HEK293 (cell line): ENCODE data around the gene BLM.

ENCODE experiments used
- CTCF ChIA-PET: fragments of 350-600 bp; formaldehyde crosslinking; extraction: SDS; loops from one replicate; lab custom pipeline; 2021; ENCODE audit warnings: antibody characterized with exemption; lab: Yijun Ruan, JAX
- POLR2A ChIA-PET: fragments of 300-600 bp; formaldehyde crosslinking; extraction: SDS; loops from one replicate; lab custom pipeline; 2020; ENCODE audit warnings: antibody characterized with exemption, inconsistent platforms; lab: Yijun Ruan, JAX
- H3K27ac ChIP-seq: fragments of 200-500 bp; sonication (Bioruptor generic); 2 replicates; pipeline ENCODE4 v1.5.1; 2014; ENCODE audit warnings: low read depth, low read length, control low read depth, inconsistent platforms; ENCODE audit errors: extremely low read depth
- H3K36me3 ChIP-seq, 2 experiments: fragments of 200-500 bp in 1 of 2; sonication (Bioruptor generic) in 1 of 2; 1 replicate in 1 of 2; 2 replicates in 1 of 2; pipeline ENCODE4 v1.5.1; 2014 to 2017; ENCODE audit warnings: inconsistent platforms in 2 of 2, low read length in 2 of 2; ENCODE audit not compliant: control insufficient read depth in 2 of 2, insufficient read depth in 1 of 2
- H3K4me1 ChIP-seq: fragments of 200-500 bp; sonication (Bioruptor generic); 2 replicates; pipeline ENCODE4 v1.5.1; 2014; ENCODE audit warnings: mild to moderate bottlenecking, low read length, inconsistent platforms; ENCODE audit not compliant: control insufficient read depth, insufficient read depth
- H3K4me3 ChIP-seq: 2 replicates; pipeline ENCODE4 v1.5.1; 2011; ENCODE audit warnings: low read depth, mild to moderate bottlenecking, control low read depth, low read length, moderate library complexity
- H3K9me3 ChIP-seq: fragments of 200-500 bp; sonication (Bioruptor generic); 2 replicates; pipeline ENCODE4 v1.5.1; 2014; ENCODE audit warnings: low read depth, low read length, inconsistent platforms; ENCODE audit not compliant: control insufficient read depth, insufficient read depth
- AEBP2 ChIP-seq: fragments of 450-650 bp; formaldehyde crosslinking; IDR thresholded peaks from 2 replicates; pipeline ENCODE4 v1.5.1; 2016; ENCODE audit warnings: missing biosample characterization, missing genetic modification characterization, borderline replicate concordance
- KLF10 ChIP-seq: fragments of 450-650 bp; IDR thresholded peaks from 2 replicates; pipeline ENCODE4 v1.5.1; 2018; ENCODE audit warnings: missing biosample characterization, mild to moderate bottlenecking, missing genetic modification characterization
- PRDM6 ChIP-seq: fragments of 450-650 bp; formaldehyde crosslinking; IDR thresholded peaks from 2 replicates; pipeline ENCODE4 v1.5.1; 2017; ENCODE audit warnings: missing biosample characterization, missing genetic modification characterization
- RBAK ChIP-seq: fragments of 450-650 bp; formaldehyde crosslinking; IDR thresholded peaks from 2 replicates; pipeline ENCODE4 v1.5.1; 2016; ENCODE audit warnings: missing biosample characterization, missing genetic modification characterization
- TRIM28 ChIP-seq: IDR thresholded peaks from 2 replicates; pipeline ENCODE4 v1.6.1; 2011; ENCODE audit warnings: low read length, control low read depth, borderline replicate concordance
- WT1 ChIP-seq: fragments of 450-650 bp; formaldehyde crosslinking; IDR thresholded peaks from 2 replicates; pipeline ENCODE4 v1.5.1; 2016; ENCODE audit warnings: missing biosample characterization, missing genetic modification characterization
- ZNF248 ChIP-seq: fragments of 450-650 bp; formaldehyde crosslinking; IDR thresholded peaks from 2 replicates; pipeline ENCODE4 v1.5.1; 2017; ENCODE audit warnings: missing biosample characterization, missing genetic modification characterization
- ZNF280D ChIP-seq: fragments of 450-650 bp; formaldehyde crosslinking; IDR thresholded peaks from 2 replicates; pipeline ENCODE4 v1.5.1; 2016; ENCODE audit warnings: missing biosample characterization, missing genetic modification characterization
- ZNF362 ChIP-seq: fragments of 450-650 bp; formaldehyde crosslinking; IDR thresholded peaks from 2 replicates; pipeline ENCODE4 v1.5.1; 2016; ENCODE audit warnings: missing biosample characterization, missing genetic modification characterization
- ZNF394 ChIP-seq: fragments of 450-650 bp; formaldehyde crosslinking; IDR thresholded peaks from 2 replicates; pipeline ENCODE4 v1.5.1; 2016; ENCODE audit warnings: missing biosample characterization, missing genetic modification characterization, mild to moderate bottlenecking, moderate library complexity, borderline replicate concordance
- ZNF621 ChIP-seq: fragments of 450-650 bp; formaldehyde crosslinking; IDR thresholded peaks from 2 replicates; pipeline ENCODE4 v1.5.1; 2017; ENCODE audit warnings: missing biosample characterization, missing genetic modification characterization
- ZNF660 ChIP-seq: fragments of 450-650 bp; IDR thresholded peaks from 2 replicates; pipeline ENCODE4 v1.5.1; 2018; ENCODE audit warnings: missing biosample characterization, mild to moderate bottlenecking, missing genetic modification characterization
- ZNF677 ChIP-seq: fragments of 450-650 bp; IDR thresholded peaks from 2 replicates; pipeline ENCODE4 v1.5.0; 2018; ENCODE audit warnings: missing biosample characterization, mild to moderate bottlenecking, missing genetic modification characterization, moderate library complexity
- ZNF707 ChIP-seq: fragments of 450-650 bp; formaldehyde crosslinking; IDR thresholded peaks from 2 replicates; pipeline ENCODE4 v1.5.1; 2016; ENCODE audit warnings: missing biosample characterization, missing genetic modification characterization
- ZNF747 ChIP-seq: fragments of 450-650 bp; formaldehyde crosslinking; IDR thresholded peaks from 2 replicates; pipeline ENCODE4 v1.5.1; 2016; ENCODE audit warnings: missing biosample characterization, missing genetic modification characterization
- ZNF776 ChIP-seq: fragments of 450-650 bp; formaldehyde crosslinking; IDR thresholded peaks from 2 replicates; pipeline ENCODE4 v1.5.0; 2017; ENCODE audit warnings: missing biosample characterization, missing genetic modification characterization, borderline replicate concordance
- ZNF792 ChIP-seq: fragments of 450-650 bp; formaldehyde crosslinking; IDR thresholded peaks from 2 replicates; pipeline ENCODE4 v1.5.1; 2016; ENCODE audit warnings: missing biosample characterization, missing genetic modification characterization
- TF ChIP-seq, protein P1 (sequence below): fragments of 450-650 bp; formaldehyde crosslinking; IDR thresholded peaks from 2 replicates; pipeline ENCODE4 v1.5.0; 2017; ENCODE audit warnings: missing biosample characterization, missing genetic modification characterization, borderline replicate concordance
- TF ChIP-seq, protein P2 (sequence below): fragments of 450-650 bp; formaldehyde crosslinking; IDR thresholded peaks from 2 replicates; pipeline ENCODE4 v1.5.1; 2016; ENCODE audit warnings: missing biosample characterization, missing genetic modification characterization

The BLM gene

DNA sequence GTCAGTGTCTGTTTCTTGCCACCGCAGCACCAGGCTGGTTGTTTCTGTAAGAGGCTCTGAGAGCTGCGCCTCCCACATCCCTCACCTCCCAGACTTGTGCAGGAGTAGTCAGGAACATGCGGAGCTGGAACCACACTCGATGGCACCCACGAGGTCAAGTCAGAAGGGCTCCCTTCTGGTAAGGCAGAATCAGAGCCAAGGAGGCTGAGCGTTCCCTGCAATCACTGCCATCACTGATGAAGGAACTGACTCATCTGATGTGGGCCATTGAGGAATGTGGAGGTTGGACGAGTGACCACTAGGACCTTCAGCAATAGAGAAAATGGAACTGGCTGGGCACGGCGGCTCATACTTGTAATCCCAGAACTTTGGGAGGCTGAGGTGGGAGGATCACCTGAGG is 35.7 kb upstream of the BLM start (continued):
- TF ChIP-seq, protein P1, sequence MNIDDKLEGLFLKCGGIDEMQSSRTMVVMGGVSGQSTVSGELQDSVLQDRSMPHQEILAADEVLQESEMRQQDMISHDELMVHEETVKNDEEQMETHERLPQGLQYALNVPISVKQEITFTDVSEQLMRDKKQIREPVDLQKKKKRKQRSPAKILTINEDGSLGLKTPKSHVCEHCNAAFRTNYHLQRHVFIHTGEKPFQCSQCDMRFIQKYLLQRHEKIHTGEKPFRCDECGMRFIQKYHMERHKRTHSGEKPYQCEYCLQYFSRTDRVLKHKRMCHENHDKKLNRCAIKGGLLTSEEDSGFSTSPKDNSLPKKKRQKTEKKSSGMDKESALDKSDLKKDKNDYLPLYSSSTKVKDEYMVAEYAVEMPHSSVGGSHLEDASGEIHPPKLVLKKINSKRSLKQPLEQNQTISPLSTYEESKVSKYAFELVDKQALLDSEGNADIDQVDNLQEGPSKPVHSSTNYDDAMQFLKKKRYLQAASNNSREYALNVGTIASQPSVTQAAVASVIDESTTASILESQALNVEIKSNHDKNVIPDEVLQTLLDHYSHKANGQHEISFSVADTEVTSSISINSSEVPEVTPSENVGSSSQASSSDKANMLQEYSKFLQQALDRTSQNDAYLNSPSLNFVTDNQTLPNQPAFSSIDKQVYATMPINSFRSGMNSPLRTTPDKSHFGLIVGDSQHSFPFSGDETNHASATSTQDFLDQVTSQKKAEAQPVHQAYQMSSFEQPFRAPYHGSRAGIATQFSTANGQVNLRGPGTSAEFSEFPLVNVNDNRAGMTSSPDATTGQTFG (tag by site-specific recombination): no peak

DNA sequence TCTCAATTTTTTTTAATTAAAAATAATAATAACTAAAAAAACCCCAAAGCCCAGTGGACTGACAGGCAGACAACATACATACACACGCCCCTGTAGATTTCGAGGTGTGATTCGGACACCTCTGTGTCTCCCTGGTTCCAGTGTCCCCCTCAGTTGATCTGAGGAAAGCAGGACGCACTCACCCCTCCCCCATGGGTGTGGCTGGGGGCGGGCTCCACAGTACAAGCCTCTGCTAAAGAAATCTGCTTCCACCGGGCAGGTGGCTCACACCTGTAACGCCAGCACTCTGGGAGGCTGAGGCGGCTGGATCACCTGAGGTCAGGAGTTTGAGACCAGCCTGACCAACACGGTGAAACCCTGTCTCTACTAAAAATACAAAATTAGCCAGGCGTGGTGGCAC is 33.8 kb upstream of the BLM start:
- Histone ChIP-seq H3K27ac (no peak overlapping the region), H3K4me1 (no peaks in the 10 kb centered on the region), H3K4me3 (no peak overlapping the region), H3K9me3 (no peaks in the 10 kb centered on the region), H3K36me3 (no peaks in the 10 kb centered on the region)
- ChIA-PET POLR2A (no interaction called here), CTCF (interaction anchor here (0.8 kb wide), 1 partner anchor 10 kb away, joined by 3 read pairs; no protein-coding TSS in a partner anchor)
- TF ChIP-seq RBAK: no peak
- TF ChIP-seq ZNF280D (tag by site-specific recombination): no peak
- TF ChIP-seq KLF10 (tag by site-specific recombination): no peak
- no peak for TF ChIP-seq ZNF707
- TF ChIP-seq ZNF248: no peak
- TF ChIP-seq ZNF660: no peak
- TF ChIP-seq ZNF677: no peak
- no peak for TF ChIP-seq ZNF747 (tag by site-specific recombination)
- TF ChIP-seq, protein P2, sequence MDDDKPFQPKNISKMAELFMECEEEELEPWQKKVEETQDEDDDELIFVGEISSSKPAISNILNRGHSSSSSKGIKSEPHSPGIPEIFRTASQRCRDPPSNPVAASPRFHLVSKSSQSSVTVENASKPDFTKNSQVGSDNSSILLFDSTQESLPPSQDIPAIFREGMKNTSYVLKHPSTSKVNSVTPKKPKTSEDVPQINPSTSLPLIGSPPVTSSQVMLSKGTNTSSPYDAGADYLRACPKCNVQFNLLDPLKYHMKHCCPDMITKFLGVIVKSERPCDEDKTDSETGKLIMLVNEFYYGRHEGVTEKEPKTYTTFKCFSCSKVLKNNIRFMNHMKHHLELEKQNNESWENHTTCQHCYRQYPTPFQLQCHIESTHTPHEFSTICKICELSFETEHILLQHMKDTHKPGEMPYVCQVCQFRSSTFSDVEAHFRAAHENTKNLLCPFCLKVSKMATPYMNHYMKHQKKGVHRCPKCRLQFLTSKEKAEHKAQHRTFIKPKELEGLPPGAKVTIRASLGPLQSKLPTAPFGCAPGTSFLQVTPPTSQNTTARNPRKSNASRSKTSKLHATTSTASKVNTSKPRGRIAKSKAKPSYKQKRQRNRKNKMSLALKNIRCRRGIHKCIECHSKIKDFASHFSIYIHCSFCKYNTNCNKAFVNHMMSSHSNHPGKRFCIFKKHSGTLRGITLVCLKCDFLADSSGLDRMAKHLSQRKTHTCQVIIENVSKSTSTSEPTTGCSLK (tag by site-specific recombination): no peak

- H3K4me1 ChIP-seq: no peaks in the 10 kb centered on the region
- CTCF ChIA-PET: no interaction called here
- H3K4me3 ChIP-seq: no peak overlapping the region
- no peak overlapping the region for H3K27ac ChIP-seq
- POLR2A ChIA-PET: interaction anchor here (1.1 kb wide), 1 partner anchor 33 kb away, joined by 3 read pairs; the partner anchor contains the start of gene BLM
- H3K9me3 ChIP-seq: no peaks in the 10 kb centered on the region
- H3K36me3 ChIP-seq: no peaks in the 10 kb centered on the region
- no peak for TF ChIP-seq ZNF776
- TF ChIP-seq ZNF362 (tag by site-specific recombination): no peak
- TF ChIP-seq ZNF394 (tag by site-specific recombination): no peak
- TF ChIP-seq, protein P2 (tag by site-specific recombination): no peak
- TF ChIP-seq ZNF792 (tag by site-specific recombination): no peak
- no peak for TF ChIP-seq TRIM28
- no peak for TF ChIP-seq PRDM6 (tag by site-specific recombination)
- no peak for TF ChIP-seq ZNF621 (tag by site-specific recombination)
- no peak for TF ChIP-seq ZNF747 (tag by site-specific recombination)
- TF ChIP-seq AEBP2: no peak
- no peak for TF ChIP-seq WT1 (tag by site-specific recombination)
These were observed 33.3 kb upstream of the BLM start for GRCh38 chr15:90683876-90684275.
